ENCODE results near the gene CYP4Z1.
"Not testable (repeated sequence)": the region's sequence is repeated elsewhere in the genome, so short reads cannot be mapped to it uniquely, and the experiment has no call there.

Gene CYP4Z1

GRCh38 chr1:47137198-47137597 is 70.2 kb downstream of the CYP4Z1 start, which contains the start of gene CYP4A22:
TSS of gene CYP4A22 (plus strand) at chr1:47137441. CDS start at chr1:47137486, 45 bp downstream.
- H3K4me3 ChIP-seq (ENCODE audit: low read depth, low read length) = no peak within 1 kb of the TSS
- no peak for DNase-seq (ENCODE audit: low read depth)
- TF ChIP-seq CTCF (conservative IDR thresholded peaks at IDR 0.05; ENCODE audit: low read depth, low read length) = no peak

- no peak for DNase-seq (ENCODE audit: low read depth)
- no peak overlapping the region for H3K4me3 ChIP-seq (ENCODE audit: low read depth, low read length)
- no peak for TF ChIP-seq CTCF (conservative IDR thresholded peaks at IDR 0.05; ENCODE audit: low read depth, low read length)
Measured at GRCh38 chr1:47137925-47138615, 71.0 kb downstream of the CYP4Z1 start.

- not testable (repeated sequence) for H3K4me3 ChIP-seq (ENCODE audit: low read depth, low read length); DNase-seq (ENCODE audit: low read depth)
Measured at GRCh38 chr1:47140358-47140757, 73.3 kb downstream of the CYP4Z1 start.

- TF ChIP-seq CTCF (conservative IDR thresholded peaks at IDR 0.05; ENCODE audit: low read depth, low read length) = peak; percentile 43
- peak; percentile 7 for DNase-seq (ENCODE audit: low read depth)
- not testable (repeated sequence) for H3K4me3 ChIP-seq (ENCODE audit: low read depth, low read length)
Measured at GRCh38 chr1:47143654-47144053, 76.6 kb downstream of the CYP4Z1 start.

- DNase-seq (ENCODE audit: low read depth); H3K4me3 ChIP-seq (ENCODE audit: low read depth, low read length): not testable (repeated sequence)
Measured at GRCh38 chr1:47146495-47146894, 79.5 kb downstream of the CYP4Z1 start.

GRCh38 chr1:47147047-47147785 is 80.2 kb downstream of the CYP4Z1 start:
- TF ChIP-seq CTCF (conservative IDR thresholded peaks at IDR 0.05; ENCODE audit: low read depth, low read length) = no peak
- H3K4me3 ChIP-seq (ENCODE audit: low read depth, low read length) = no peak overlapping the region
- peak; percentile 3 for DNase-seq (ENCODE audit: low read depth)

GRCh38 chr1:47149162-47149561 is 82.1 kb downstream of the CYP4Z1 start:
- not testable (repeated sequence) for H3K4me3 ChIP-seq (ENCODE audit: low read depth, low read length); DNase-seq (ENCODE audit: low read depth)

GRCh38 chr1:47156457-47156856 is 89.4 kb downstream of the CYP4Z1 start:
- H3K4me3 ChIP-seq (ENCODE audit: low read depth, low read length); DNase-seq (ENCODE audit: low read depth): not testable (repeated sequence)

GRCh38 chr1:47157957-47158356 is 90.9 kb downstream of the CYP4Z1 start:
- not testable (repeated sequence) for DNase-seq (ENCODE audit: low read depth); H3K4me3 ChIP-seq (ENCODE audit: low read depth, low read length)
